ENCODE results near the gene TMEM208. TPM values are rescaled to one million over a fixed set of nuclear protein-coding genes. Genes with fewer than 3 reads are reported as not detected.

Gene TMEM208
- total and polyA plus RNA-seq, 2 of the 13 experiments (the other 11 are each of a cell fraction or from before 2014, with no cell fraction given): 58.8 to 72.9 TPM

- TF ChIP-seq, protein P1, sequence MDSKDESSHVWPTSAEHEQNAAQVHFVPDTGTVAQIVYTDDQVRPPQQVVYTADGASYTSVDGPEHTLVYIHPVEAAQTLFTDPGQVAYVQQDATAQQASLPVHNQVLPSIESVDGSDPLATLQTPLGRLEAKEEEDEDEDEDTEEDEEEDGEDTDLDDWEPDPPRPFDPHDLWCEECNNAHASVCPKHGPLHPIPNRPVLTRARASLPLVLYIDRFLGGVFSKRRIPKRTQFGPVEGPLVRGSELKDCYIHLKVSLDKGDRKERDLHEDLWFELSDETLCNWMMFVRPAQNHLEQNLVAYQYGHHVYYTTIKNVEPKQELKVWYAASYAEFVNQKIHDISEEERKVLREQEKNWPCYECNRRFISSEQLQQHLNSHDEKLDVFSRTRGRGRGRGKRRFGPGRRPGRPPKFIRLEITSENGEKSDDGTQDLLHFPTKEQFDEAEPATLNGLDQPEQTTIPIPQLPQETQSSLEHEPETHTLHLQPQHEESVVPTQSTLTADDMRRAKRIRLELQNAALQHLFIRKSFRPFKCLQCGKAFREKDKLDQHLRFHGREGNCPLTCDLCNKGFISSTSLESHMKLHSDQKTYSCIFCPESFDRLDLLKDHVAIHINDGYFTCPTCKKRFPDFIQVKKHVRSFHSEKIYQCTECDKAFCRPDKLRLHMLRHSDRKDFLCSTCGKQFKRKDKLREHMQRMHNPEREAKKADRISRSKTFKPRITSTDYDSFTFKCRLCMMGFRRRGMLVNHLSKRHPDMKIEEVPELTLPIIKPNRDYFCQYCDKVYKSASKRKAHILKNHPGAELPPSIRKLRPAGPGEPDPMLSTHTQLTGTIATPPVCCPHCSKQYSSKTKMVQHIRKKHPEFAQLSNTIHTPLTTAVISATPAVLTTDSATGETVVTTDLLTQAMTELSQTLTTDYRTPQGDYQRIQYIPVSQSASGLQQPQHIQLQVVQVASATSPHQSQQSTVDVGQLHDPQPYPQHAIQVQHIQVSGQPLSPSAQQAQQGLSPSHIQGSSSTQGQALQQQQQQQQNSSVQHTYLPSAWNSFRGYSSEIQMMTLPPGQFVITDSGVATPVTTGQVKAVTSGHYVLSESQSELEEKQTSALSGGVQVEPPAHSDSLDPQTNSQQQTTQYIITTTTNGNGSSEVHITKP (CRISPR knock-in tag; IDR thresholded peaks at IDR 0.05; ENCODE audit: low read depth): peak; percentile 69; the same call in 1 of the 2 replicates
- TF ChIP-seq FOXM1 (CRISPR knock-in tag; IDR thresholded peaks at IDR 0.05) (no peak), PHF8 (CRISPR knock-in tag; IDR thresholded peaks at IDR 0.05) (peak; percentile 87), NFE2L1 (CRISPR knock-in tag; IDR thresholded peaks at IDR 0.05; ENCODE audit: borderline replicate concordance) (no peak), IRF9 (CRISPR knock-in tag; IDR thresholded peaks at IDR 0.05; ENCODE audit: borderline replicate concordance) (peak; percentile 75), XBP1 (CRISPR knock-in tag; IDR thresholded peaks at IDR 0.05) (no peak; the same call in 1 of the 2 replicates), PHF21A (CRISPR knock-in tag; IDR thresholded peaks at IDR 0.05) (peak; percentile 79), GMEB2 (CRISPR knock-in tag; IDR thresholded peaks at IDR 0.05; ENCODE audit: low read depth) (peak; percentile 97), ZSCAN9 (CRISPR knock-in tag; IDR thresholded peaks at IDR 0.05; ENCODE audit: borderline replicate concordance) (peak; percentile 76; the same call in 1 of the 2 replicates), ZFP36L1 (CRISPR knock-in tag; IDR thresholded peaks at IDR 0.05) (peak; percentile 68; the same call in 1 of the 2 replicates), ZNF34 (CRISPR knock-in tag; IDR thresholded peaks at IDR 0.05; ENCODE audit: borderline replicate concordance) (no peak; the same call in 1 of the 2 replicates), SMAD9 (CRISPR knock-in tag; IDR thresholded peaks at IDR 0.05) (0 out of 2 replicates have a peak, but pooled peaks have one; percentile 20), PLRG1 (conservative IDR thresholded peaks at IDR 0.05) (no peak), RFX3 (CRISPR knock-in tag; IDR thresholded peaks at IDR 0.05) (no peak), BCLAF1 (IDR thresholded peaks at IDR 0.05) (no peak), RFX5 (IDR thresholded peaks at IDR 0.05; ENCODE audit: low read depth, low read length) (peak; percentile 25; the same call in 1 of the 2 replicates)
- TF ChIP-seq, protein P2, sequence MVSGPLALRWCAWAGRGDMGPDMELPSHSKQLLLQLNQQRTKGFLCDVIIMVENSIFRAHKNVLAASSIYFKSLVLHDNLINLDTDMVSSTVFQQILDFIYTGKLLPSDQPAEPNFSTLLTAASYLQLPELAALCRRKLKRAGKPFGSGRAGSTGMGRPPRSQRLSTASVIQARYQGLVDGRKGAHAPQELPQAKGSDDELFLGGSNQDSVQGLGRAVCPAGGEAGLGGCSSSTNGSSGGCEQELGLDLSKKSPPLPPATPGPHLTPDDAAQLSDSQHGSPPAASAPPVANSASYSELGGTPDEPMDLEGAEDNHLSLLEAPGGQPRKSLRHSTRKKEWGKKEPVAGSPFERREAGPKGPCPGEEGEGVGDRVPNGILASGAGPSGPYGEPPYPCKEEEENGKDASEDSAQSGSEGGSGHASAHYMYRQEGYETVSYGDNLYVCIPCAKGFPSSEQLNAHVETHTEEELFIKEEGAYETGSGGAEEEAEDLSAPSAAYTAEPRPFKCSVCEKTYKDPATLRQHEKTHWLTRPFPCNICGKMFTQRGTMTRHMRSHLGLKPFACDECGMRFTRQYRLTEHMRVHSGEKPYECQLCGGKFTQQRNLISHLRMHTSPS (CRISPR knock-in tag; IDR thresholded peaks at IDR 0.05; ENCODE audit: low read depth): no peak
Measured at GRCh38 chr16:67183627-67184452, 43.1 kb upstream of the TMEM208 start, which contains the start of gene MATCAP1 (continued).

All from HepG2 (cell line).